ENCODE results near the gene TUBGCP6. TPM values are rescaled to one million over a fixed set of nuclear protein-coding genes. Genes with fewer than 3 reads are reported as not detected.

TUBGCP6 gene
- total and polyA plus RNA-seq, 9 donors = 7.5 to 52.2 (median 40.8) TPM

DNA sequence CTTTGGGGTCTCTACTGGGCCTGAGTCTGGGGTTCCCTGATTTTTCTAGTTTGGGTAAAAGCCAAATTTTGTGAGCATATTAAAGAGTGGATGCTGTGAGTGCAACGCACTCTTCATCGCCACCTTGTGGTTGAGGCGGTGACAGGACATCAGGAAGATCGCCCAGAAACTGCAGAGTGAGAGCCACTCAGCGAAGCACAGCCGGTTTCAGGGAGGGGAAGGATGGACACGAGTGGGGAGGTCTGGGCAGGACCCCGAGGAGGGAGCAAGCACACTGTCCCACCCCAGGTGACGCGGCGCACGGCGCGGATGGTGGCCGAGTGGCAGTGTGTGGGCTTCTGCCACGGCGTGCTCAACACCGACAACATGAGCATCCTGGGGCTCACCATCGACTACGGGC, 34.9 kb downstream of the TUBGCP6 start:
- peak overlapping the region in 1 of 2 donors; percentile 4 for H3K27ac ChIP-seq
- no peak overlapping the region for H3K4me3 ChIP-seq
- intact Hi-C loops (cut with DNase I) = loop anchor here in 3 of 4 donors (2.0 to 10.0 kb wide), 6 partner anchors 57 to 288 kb away; no protein-coding TSS in a partner anchor
- peaks cover 4% of the 10 kb centered on the region for H3K4me1 ChIP-seq (ENCODE audit: insufficient read depth)
- peak; percentile 64 to 83 (median 78) for DNase-seq
- TF ChIP-seq, protein P1, sequence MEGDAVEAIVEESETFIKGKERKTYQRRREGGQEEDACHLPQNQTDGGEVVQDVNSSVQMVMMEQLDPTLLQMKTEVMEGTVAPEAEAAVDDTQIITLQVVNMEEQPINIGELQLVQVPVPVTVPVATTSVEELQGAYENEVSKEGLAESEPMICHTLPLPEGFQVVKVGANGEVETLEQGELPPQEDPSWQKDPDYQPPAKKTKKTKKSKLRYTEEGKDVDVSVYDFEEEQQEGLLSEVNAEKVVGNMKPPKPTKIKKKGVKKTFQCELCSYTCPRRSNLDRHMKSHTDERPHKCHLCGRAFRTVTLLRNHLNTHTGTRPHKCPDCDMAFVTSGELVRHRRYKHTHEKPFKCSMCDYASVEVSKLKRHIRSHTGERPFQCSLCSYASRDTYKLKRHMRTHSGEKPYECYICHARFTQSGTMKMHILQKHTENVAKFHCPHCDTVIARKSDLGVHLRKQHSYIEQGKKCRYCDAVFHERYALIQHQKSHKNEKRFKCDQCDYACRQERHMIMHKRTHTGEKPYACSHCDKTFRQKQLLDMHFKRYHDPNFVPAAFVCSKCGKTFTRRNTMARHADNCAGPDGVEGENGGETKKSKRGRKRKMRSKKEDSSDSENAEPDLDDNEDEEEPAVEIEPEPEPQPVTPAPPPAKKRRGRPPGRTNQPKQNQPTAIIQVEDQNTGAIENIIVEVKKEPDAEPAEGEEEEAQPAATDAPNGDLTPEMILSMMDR (IDR thresholded peaks at IDR 0.05) = peak; percentile 70 to 86 (median 86)
- TF ChIP-seq POLR2A (IDR thresholded peaks at IDR 0.05) (no peak), EP300 (IDR thresholded peaks at IDR 0.05) (no peak)
- H3K9me3 ChIP-seq = no peaks in the 10 kb centered on the region
- no peaks in the 10 kb centered on the region for H3K36me3 ChIP-seq
- H3K27me3 ChIP-seq = no peaks in the 10 kb centered on the region
- WGBS, 3 donors = 55 to 61% (median 57%) methylated on average over 20 of the region's 20 CpGs

DNA sequence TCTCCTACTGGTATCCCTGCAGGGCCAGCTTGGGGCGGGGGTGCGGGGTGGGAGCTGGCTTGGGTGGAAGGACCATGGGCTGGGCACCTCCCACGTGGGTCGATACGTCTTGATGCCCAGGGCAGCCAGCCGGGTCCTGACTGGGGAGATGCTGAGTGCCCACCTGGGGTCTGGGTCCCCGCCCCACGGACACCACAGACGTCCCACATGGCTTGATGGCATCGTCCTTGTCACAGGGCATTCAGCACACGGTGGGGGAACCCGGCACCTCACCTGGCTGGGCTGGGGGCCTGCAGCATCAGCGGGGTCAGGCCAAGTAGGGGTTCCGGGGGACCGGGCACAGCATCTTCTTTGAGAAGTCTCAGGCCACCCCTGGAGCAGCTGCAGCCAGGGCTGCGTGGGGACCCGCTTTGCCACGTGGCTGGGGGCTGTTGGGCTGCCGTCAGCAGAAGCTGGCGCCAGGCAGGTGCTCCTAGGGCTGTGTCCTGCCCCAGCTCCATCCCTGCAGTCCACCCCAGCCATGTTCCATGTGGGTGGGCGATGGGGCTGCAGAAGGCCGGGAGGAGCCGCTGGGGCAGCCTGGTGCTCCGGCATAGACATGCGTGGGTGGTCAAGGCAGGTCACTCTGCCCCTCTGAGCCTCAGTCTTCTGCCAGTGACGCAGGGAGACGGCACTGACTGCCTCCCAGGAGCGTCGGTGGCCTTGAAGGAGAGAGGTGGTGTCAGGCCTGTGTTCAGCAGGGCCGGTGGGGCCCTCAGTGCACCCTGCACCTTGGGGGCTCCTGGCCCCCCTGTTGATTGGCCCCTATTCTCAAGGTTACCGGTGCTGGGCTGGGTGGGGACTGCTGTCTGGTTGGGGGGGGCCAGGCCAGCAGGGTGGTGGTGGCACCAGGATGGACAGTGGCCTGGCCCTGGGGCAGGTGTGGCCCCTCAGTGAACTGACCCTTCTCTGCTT, 35.6 kb downstream of the TUBGCP6 start:
- H3K9me3 ChIP-seq = no peaks in the 10 kb centered on the region
- WGBS, 3 donors = 33 to 46% (median 42%) methylated on average over 22 to 31 of the region's 31 CpGs
- H3K27me3 ChIP-seq = no peaks in the 10 kb centered on the region
- H3K4me1 ChIP-seq (ENCODE audit: insufficient read depth) = peaks cover 4% of the 10 kb centered on the region
- H3K4me3 ChIP-seq = no peak overlapping the region
- TF ChIP-seq, protein P1 (IDR thresholded peaks at IDR 0.05) = no peak
- TF ChIP-seq POLR2A (IDR thresholded peaks at IDR 0.05) (no peak), EP300 (IDR thresholded peaks at IDR 0.05) (no peak)
- peak in 3 of 5 donors; percentile 57 to 76 (median 75) for DNase-seq
- intact Hi-C loops (cut with DNase I) = loop anchor here in 3 of 4 donors (2.0 to 10.0 kb wide), 4 partner anchors 56 to 287 kb away; no protein-coding TSS in a partner anchor
- H3K27ac ChIP-seq = peak overlapping the region in 1 of 2 donors; percentile 4
- H3K36me3 ChIP-seq = no peaks in the 10 kb centered on the region

DNA sequence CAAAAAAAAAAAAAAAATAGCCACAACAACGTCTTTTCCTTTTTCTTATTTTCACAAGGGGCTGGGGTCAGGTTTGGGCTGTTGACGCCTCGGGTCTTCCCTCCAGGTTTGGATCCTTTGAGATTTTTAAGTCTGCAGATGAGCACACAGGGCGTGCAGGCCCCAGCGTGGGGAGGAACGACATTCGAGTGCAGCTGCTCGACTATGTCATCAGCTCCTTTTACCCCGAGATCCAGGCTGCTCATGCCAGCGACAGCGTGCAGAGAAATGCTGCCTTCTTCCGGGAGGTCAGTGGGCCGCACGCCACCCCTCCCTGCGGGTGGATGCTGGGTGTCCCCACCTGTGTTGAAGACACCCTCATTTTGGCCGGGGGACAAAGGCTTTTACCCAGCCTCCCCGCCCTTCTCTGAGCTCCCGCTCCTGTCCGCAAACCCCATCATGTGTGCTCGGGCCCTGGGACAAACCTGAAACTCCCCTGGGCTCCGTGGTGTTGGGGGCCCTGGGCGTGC, 36.3 kb downstream of the TUBGCP6 start:
- TF ChIP-seq POLR2A (IDR thresholded peaks at IDR 0.05) = no peak
- TF ChIP-seq, protein P1 (IDR thresholded peaks at IDR 0.05) = no peak
- no peak for TF ChIP-seq EP300 (IDR thresholded peaks at IDR 0.05)
- no peak overlapping the region for H3K27ac ChIP-seq
- H3K27me3 ChIP-seq = no peaks in the 10 kb centered on the region
- intact Hi-C loops (cut with DNase I) = loop anchor here in 3 of 4 donors (2.0 to 10.0 kb wide), 4 partner anchors 56 to 286 kb away; no protein-coding TSS in a partner anchor
- H3K4me1 ChIP-seq (ENCODE audit: insufficient read depth) = peaks cover 4% of the 10 kb centered on the region
- 62 to 79% (median 74%) methylated on average over 22 of the region's 22 CpGs for WGBS, 3 donors
- DNase-seq = peak in 1 of 5 donors; percentile 31
- H3K4me3 ChIP-seq = no peak overlapping the region
- H3K9me3 ChIP-seq = no peaks in the 10 kb centered on the region
- H3K36me3 ChIP-seq = no peaks in the 10 kb centered on the region

DNA sequence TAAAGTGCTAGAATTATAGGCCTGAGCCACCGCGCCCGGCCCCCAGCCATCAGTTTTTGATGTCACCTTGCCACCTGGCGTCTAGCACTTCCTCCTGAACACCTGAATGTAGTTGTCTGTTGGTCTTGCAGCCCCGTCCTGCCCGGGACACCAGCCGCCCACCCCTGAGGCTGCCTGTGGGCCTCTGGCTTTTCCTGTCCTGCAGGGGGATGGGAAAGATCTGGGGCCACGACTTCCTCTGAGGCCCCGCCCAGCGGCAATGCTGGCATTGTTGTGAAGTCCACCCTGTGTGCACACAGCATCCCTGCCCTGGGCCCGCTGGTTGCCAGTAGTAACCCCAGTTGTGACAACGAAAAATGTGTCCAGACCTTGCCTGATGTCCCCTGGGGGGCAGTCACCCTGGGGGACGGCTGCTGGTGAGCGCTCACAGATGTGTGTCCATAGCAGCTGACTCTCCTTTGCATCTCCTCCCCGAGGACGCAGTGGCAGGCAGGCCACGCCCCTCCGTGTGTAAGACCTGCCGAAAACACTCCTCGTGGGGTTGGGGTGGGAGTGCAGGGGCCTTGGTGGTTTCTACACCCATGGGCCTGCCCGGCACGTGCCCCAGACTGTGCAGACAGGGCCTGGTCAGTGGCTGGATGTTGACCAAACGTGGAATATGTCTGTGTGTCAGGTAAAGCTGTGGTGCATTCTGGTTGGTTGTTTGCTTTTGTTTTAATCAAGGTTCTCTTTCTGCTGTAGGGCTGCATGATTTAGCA, 37.3 kb downstream of the TUBGCP6 start:
- H3K4me3 ChIP-seq = no peak overlapping the region
- intact Hi-C loops (cut with DNase I) = loop anchor here in 3 of 4 donors (2.0 to 10.0 kb wide), 4 partner anchors 55 to 285 kb away; no protein-coding TSS in a partner anchor
- DNase-seq = peak in 1 of 5 donors; percentile 42
- WGBS, 3 donors = 74 to 77% (median 75%) methylated on average over 21 to 23 of the region's 23 CpGs
- H3K27me3 ChIP-seq = no peaks in the 10 kb centered on the region
- peaks cover 4% of the 10 kb centered on the region for H3K4me1 ChIP-seq (ENCODE audit: insufficient read depth)
- no peaks in the 10 kb centered on the region for H3K36me3 ChIP-seq
- H3K27ac ChIP-seq = no peak overlapping the region
- no peaks in the 10 kb centered on the region for H3K9me3 ChIP-seq
- TF ChIP-seq, protein P1 (IDR thresholded peaks at IDR 0.05) = no peak
